GM18498 (cell line): Measurements from ENCODE around the gene RAET1G.
"Not testable (repeated sequence)": the region's sequence is repeated elsewhere in the genome, so short reads cannot be mapped to it uniquely, and the experiment has no call there.

Experiments used
- ATAC-seq: cut with Tn5 transposase; IDR thresholded peaks from one replicate; pipeline ENCODE4 v1.9.1; 2021; ENCODE audit warnings: mild to moderate bottlenecking, moderate library complexity; ENCODE audit not compliant: unreplicated experiment

Gene RAET1G

GRCh38 chr6:149915970-149916865 lies 6.7 kb downstream of the RAET1G start:
- no peak for ATAC-seq

GRCh38 chr6:149913540-149914240 lies 9.2 kb downstream of the RAET1G start:
- ATAC-seq, result no peak

GRCh38 chr6:149913085-149913484 lies 9.8 kb downstream of the RAET1G start:
- ATAC-seq, result no peak

- ATAC-seq, result not testable (repeated sequence)
Observed at GRCh38 chr6:149912680-149913079, 10.2 kb downstream of the RAET1G start.

- ATAC-seq, result no peak
Observed at GRCh38 chr6:149910721-149911151, 12.2 kb downstream of the RAET1G start.

GRCh38 chr6:149909701-149910470 lies 13.0 kb downstream of the RAET1G start:
- no peak for ATAC-seq

GRCh38 chr6:149908480-149908879 lies 14.4 kb downstream of the RAET1G start:
- ATAC-seq, result not testable (repeated sequence)

- ATAC-seq, result no peak
Observed at GRCh38 chr6:149907317-149907716, 15.6 kb downstream of the RAET1G start.

- no peak for ATAC-seq
Observed at GRCh38 chr6:149906405-149906804, 16.5 kb downstream of the RAET1G start.

- ATAC-seq, result no peak
Observed at GRCh38 chr6:149905911-149906371, 17.0 kb downstream of the RAET1G start.

- no peak for ATAC-seq
Observed at GRCh38 chr6:149905371-149905910, 17.5 kb downstream of the RAET1G start.

- ATAC-seq, result no peak
Observed at GRCh38 chr6:149904661-149905370, 18.1 kb downstream of the RAET1G start.

- no peak for ATAC-seq
Observed at GRCh38 chr6:149903938-149904611, 18.8 kb downstream of the RAET1G start.

- no peak for ATAC-seq
Observed at GRCh38 chr6:149901444-149902140, 21.3 kb downstream of the RAET1G start.

GRCh38 chr6:149900620-149901443 lies 22.1 kb downstream of the RAET1G start:
- no peak for ATAC-seq

- ATAC-seq, result no peak
Observed at GRCh38 chr6:149899926-149900619, 22.8 kb downstream of the RAET1G start.

- ATAC-seq, result no peak
Observed at GRCh38 chr6:149899486-149899885, 23.4 kb downstream of the RAET1G start.

GRCh38 chr6:149898966-149899365 lies 24.0 kb downstream of the RAET1G start:
- ATAC-seq, result no peak
